Measurements from ENCODE around the gene SDE2.

The SDE2 gene

DNA sequence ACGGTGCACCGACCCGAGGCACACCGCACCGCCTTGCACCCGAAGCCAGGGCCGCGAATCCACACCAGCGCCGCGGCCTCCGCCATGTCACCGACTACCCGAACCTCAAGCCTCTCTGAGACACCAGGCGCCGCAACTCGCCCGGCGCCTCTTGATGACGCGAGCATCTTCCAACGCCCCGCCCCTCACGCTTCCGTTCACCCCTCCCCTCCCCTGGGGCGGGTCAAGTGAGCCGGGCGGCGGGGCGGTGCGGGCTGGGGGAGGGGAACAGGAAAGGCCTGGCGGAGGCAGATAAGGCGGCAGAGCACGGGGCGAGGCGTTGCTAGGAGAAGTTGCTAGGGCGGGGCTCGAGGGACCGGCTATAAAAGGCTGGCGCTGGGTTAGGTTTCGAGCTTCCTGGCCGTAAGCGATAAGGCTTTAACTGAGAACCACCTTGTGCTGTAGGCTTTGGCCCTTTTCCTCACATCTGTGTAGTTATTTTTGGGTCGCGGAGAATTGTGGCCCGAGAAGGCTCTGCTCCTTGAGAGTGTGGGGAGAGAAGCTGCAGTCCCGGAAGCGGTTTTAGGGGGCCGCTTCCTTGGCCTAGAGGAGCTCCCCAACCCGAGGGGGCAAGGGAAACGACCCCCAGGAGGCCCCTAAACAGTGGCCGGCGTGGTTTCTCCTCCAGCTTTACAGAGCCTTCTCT, at the start of gene SDE2:
Gene SDE2, minus strand, starts transcription at position 117 of the 685 bp plus-strand sequence. Its CDS starts 31 bp downstream, at position 86.
- Histone ChIP-seq H3K9ac (ENCODE audit: low read depth, low read length) (peak within 1 kb of the TSS; percentile 93), H3K4me1 (ENCODE audit: insufficient read depth, low read length) (peaks cover 16% of the 10 kb centered on the region), H3K36me3 (ENCODE audit: insufficient read depth, low read length) (peaks cover 4% of the 10 kb centered on the region), H3K9me3 (ENCODE audit: control insufficient read depth, insufficient read depth, low read length) (no peaks in the 10 kb centered on the region)

DNA sequence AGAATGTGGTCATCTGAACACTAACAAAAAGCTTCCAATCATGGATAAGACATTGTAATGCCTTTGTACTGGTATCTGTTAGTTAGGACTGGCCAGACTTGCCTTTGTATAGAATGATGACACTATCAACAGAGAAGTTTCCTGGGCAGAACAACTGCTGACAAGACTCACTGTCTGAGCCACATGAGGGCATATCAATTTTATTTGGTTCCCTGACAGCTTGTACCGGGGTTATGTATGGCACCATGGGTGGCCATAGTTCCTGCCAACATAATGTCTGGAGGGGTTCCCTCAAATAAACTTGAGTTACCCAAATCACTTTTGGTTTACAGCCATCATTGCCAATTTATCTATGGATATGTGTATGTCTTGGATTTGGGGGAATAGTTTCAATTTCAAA, 49.7 kb upstream of the SDE2 start:
- H3K9ac ChIP-seq (ENCODE audit: low read depth, low read length) = no peak overlapping the region
- H3K4me1 ChIP-seq (ENCODE audit: insufficient read depth, low read length) = no peaks in the 10 kb centered on the region
- no peaks in the 10 kb centered on the region for H3K9me3 ChIP-seq (ENCODE audit: control insufficient read depth, insufficient read depth, low read length)

GRCh38 chr1:226047495-226047894, 48.4 kb upstream of the SDE2 start:
- Histone ChIP-seq H3K36me3 (ENCODE audit: insufficient read depth, low read length) (no peaks in the 10 kb centered on the region), H3K9ac (ENCODE audit: low read depth, low read length) (no peak overlapping the region), H3K9me3 (ENCODE audit: control insufficient read depth, insufficient read depth, low read length) (no peaks in the 10 kb centered on the region), H3K4me1 (ENCODE audit: insufficient read depth, low read length) (no peaks in the 10 kb centered on the region)

More for the DNA sequence above, 49.7 kb upstream of the SDE2 start:
- no peaks in the 10 kb centered on the region for H3K36me3 ChIP-seq (ENCODE audit: insufficient read depth, low read length)

- H3K4me1 ChIP-seq (ENCODE audit: insufficient read depth, low read length) = no peaks in the 10 kb centered on the region
- no peaks in the 10 kb centered on the region for H3K9me3 ChIP-seq (ENCODE audit: control insufficient read depth, insufficient read depth, low read length)
- H3K36me3 ChIP-seq (ENCODE audit: insufficient read depth, low read length) = no peaks in the 10 kb centered on the region
- H3K9ac ChIP-seq (ENCODE audit: low read depth, low read length) = no peak overlapping the region
Observed at GRCh38 chr1:226046240-226046639, 47.1 kb upstream of the SDE2 start.

GRCh38 chr1:226044514-226045101, 45.5 kb upstream of the SDE2 start:
- no peak overlapping the region for H3K9ac ChIP-seq (ENCODE audit: low read depth, low read length)
- H3K4me1 ChIP-seq (ENCODE audit: insufficient read depth, low read length) = no peaks in the 10 kb centered on the region
- no peaks in the 10 kb centered on the region for H3K9me3 ChIP-seq (ENCODE audit: control insufficient read depth, insufficient read depth, low read length)
- no peaks in the 10 kb centered on the region for H3K36me3 ChIP-seq (ENCODE audit: insufficient read depth, low read length)

DNA sequence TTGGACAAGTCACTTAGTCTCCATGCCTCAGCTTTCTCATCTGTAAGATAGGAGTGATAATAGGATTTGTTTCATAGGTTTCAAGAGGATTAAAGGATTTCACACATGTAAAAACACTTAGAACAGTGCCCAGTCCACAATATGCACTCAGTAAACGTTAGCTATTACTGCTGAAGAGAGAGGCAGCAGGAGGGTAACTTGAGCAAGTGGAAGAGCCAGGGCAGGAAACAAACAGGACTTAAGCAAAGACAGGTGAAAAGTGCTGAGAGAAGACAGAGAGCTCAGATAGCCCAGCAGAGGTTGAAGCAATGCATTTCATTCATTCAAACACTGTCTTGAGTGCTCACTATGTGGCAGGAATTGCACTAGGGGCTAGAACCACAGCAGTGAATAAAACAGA, 42.3 kb upstream of the SDE2 start:
- Histone ChIP-seq H3K4me1 (ENCODE audit: insufficient read depth, low read length) (no peaks in the 10 kb centered on the region), H3K9me3 (ENCODE audit: control insufficient read depth, insufficient read depth, low read length) (no peaks in the 10 kb centered on the region), H3K36me3 (ENCODE audit: insufficient read depth, low read length) (no peaks in the 10 kb centered on the region), H3K9ac (ENCODE audit: low read depth, low read length) (no peak overlapping the region)

GRCh38 chr1:226038661-226039060, 39.5 kb upstream of the SDE2 start:
- H3K9me3 ChIP-seq (ENCODE audit: control insufficient read depth, insufficient read depth, low read length) = no peaks in the 10 kb centered on the region
- no peaks in the 10 kb centered on the region for H3K36me3 ChIP-seq (ENCODE audit: insufficient read depth, low read length)

DNA sequence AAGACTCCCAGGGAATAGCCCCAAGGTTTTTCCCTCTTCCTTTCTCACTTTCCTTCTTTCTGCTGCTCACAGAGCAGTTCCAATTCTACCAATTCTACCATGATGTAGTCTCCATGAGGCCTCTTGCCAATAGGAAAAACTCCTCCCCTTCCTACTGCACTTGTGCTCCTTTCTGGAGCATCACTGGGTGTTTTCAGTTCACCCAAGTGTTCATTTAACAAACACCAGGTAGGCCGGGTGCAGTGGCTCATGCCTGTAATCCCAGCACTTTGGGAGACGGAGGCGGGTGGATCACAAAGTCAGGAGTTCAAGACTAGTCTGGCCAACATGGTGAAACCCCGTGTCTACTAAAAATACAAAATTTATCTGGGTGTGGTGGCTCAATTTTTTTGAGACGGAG, 36.8 kb upstream of the SDE2 start:
- H3K9ac ChIP-seq (ENCODE audit: low read depth, low read length) = no peak overlapping the region
- H3K9me3 ChIP-seq (ENCODE audit: control insufficient read depth, insufficient read depth, low read length) = no peaks in the 10 kb centered on the region
- no peaks in the 10 kb centered on the region for H3K36me3 ChIP-seq (ENCODE audit: insufficient read depth, low read length)
- H3K4me1 ChIP-seq (ENCODE audit: insufficient read depth, low read length) = no peaks in the 10 kb centered on the region

More at GRCh38 chr1:226038661-226039060, 39.5 kb upstream of the SDE2 start:
- Histone ChIP-seq H3K9ac (ENCODE audit: low read depth, low read length) (no peak overlapping the region), H3K4me1 (ENCODE audit: insufficient read depth, low read length) (no peaks in the 10 kb centered on the region)

GRCh38 chr1:226034482-226034881, 35.3 kb upstream of the SDE2 start:
- no peaks in the 10 kb centered on the region for H3K4me1 ChIP-seq (ENCODE audit: insufficient read depth, low read length)
- H3K36me3 ChIP-seq (ENCODE audit: insufficient read depth, low read length) = no peaks in the 10 kb centered on the region
- no peaks in the 10 kb centered on the region for H3K9me3 ChIP-seq (ENCODE audit: control insufficient read depth, insufficient read depth, low read length)
- H3K9ac ChIP-seq (ENCODE audit: low read depth, low read length) = no peak overlapping the region

- H3K9me3 ChIP-seq (ENCODE audit: control insufficient read depth, insufficient read depth, low read length) = no peaks in the 10 kb centered on the region
- H3K9ac ChIP-seq (ENCODE audit: low read depth, low read length) = no peak overlapping the region
- no peaks in the 10 kb centered on the region for H3K4me1 ChIP-seq (ENCODE audit: insufficient read depth, low read length)
Observed at GRCh38 chr1:226033991-226034390, 34.8 kb upstream of the SDE2 start.

DNA sequence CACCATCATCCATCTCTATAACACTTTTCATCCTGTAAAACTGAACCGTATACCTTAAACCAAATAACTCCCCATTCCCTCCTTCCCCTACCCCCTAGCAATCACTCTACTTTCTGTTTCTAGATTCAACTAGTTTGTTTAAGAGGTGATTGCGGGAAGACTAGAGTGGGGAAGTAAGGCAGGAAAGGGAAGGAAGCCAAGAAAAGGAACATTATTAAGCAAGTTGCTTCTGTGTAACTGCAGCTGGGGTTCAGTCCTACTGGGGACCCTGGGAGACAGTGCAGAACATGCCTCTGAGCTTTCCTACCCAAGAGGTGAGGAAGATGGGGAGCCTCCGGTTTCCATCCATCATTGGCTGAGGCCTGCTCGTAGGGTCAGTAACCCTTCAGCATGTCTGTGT, 34.4 kb upstream of the SDE2 start:
- no peaks in the 10 kb centered on the region for H3K4me1 ChIP-seq (ENCODE audit: insufficient read depth, low read length)
- no peak overlapping the region for H3K9ac ChIP-seq (ENCODE audit: low read depth, low read length)
- H3K9me3 ChIP-seq (ENCODE audit: control insufficient read depth, insufficient read depth, low read length) = no peaks in the 10 kb centered on the region
- H3K36me3 ChIP-seq (ENCODE audit: insufficient read depth, low read length) = no peaks in the 10 kb centered on the region

More at GRCh38 chr1:226033991-226034390, 34.8 kb upstream of the SDE2 start:
- no peaks in the 10 kb centered on the region for H3K36me3 ChIP-seq (ENCODE audit: insufficient read depth, low read length)

DNA sequence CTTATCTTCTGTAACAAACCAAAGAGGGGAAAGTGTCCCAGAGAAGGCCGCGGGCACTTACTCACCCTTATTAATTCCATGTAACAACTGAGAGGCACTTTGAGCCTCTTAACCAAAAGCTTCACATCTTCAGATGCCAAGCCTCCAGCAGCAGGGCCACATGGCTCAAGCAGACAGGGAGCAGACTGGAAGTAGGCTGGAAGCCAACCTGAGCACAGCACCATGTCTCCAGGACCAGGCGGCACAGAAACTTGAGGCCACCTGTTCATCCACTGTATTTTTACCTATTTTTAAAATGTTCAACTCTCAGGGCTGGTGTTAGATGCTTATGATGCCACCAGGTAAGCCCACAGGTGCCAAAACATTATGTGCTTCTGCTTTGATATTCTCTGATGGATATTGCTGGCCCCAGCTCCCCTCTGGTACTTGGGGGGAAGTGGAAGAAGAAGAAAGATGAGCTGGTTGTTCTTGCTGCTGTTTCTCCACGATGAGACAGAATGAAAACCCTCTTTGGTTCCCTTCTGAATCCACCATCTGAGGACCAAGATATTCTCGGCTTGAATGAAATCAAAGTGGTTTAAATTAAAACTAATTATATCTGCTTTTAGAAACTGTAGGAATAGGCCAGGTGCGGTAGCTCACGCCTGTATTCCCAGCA, 30.6 kb upstream of the SDE2 start:
- no peaks in the 10 kb centered on the region for H3K4me1 ChIP-seq (ENCODE audit: insufficient read depth, low read length)
- H3K9me3 ChIP-seq (ENCODE audit: control insufficient read depth, insufficient read depth, low read length) = no peaks in the 10 kb centered on the region
- H3K9ac ChIP-seq (ENCODE audit: low read depth, low read length) = no peak overlapping the region

DNA sequence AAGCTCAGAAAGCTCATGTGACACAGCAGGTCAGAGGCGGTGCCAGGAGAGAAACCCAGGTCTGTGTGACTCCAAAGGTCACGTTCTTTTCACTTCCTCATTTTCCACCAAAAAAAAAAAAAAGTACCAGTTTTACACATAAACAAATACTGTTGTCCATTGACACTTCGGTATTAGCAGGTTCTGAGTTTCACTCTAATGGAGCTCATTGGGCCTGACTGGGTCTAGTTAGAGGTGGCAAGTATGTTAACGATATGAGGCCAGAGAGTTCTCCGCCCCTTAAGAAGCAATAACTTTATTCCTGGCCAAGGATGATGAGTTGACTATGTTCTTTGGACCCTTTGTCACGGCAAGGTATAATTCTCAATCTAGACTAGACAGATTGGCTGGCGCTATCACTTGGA, 30.0 kb upstream of the SDE2 start:
- no peaks in the 10 kb centered on the region for H3K36me3 ChIP-seq (ENCODE audit: insufficient read depth, low read length)
- no peaks in the 10 kb centered on the region for H3K4me1 ChIP-seq (ENCODE audit: insufficient read depth, low read length)
- H3K9ac ChIP-seq (ENCODE audit: low read depth, low read length) = no peak overlapping the region
- H3K9me3 ChIP-seq (ENCODE audit: control insufficient read depth, insufficient read depth, low read length) = no peaks in the 10 kb centered on the region

More for the DNA sequence above, 30.6 kb upstream of the SDE2 start:
- no peaks in the 10 kb centered on the region for H3K36me3 ChIP-seq (ENCODE audit: insufficient read depth, low read length)

DNA sequence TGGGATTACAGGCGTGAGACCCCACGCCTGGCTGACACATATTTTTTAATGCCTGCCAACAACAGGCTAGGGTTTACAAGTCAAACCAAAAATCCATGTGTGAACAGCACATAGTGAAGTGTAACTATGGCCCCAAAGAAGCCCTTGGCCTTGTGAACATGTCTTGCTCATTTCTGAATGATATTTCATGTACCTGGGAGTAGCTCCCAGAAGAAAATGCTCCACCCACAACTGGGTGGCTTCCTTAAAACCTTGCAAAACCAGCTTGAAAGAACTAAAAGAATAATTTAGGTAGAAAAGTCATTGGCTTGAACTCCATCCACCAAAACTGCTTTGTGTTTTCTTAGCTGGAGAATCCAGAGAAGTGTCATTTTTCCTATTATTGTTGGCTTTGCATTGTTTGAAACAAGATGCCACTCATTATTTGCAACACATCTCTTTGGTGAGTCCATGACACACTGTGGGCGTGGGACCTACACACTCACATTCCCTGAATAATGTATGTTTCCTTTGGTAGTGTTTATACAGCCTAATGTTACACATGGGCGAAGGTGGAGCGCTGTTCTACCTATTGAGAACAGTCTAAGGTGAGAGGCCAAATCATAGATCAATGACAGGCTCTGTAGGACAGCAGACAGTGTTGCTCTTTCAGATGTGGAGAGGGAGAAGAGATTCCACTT, 28.5 kb upstream of the SDE2 start:
- H3K9ac ChIP-seq (ENCODE audit: low read depth, low read length) = no peak overlapping the region
- H3K9me3 ChIP-seq (ENCODE audit: control insufficient read depth, insufficient read depth, low read length) = no peaks in the 10 kb centered on the region
- H3K4me1 ChIP-seq (ENCODE audit: insufficient read depth, low read length) = no peaks in the 10 kb centered on the region
- H3K36me3 ChIP-seq (ENCODE audit: insufficient read depth, low read length) = no peaks in the 10 kb centered on the region
